ENCODE measurements around the gene SLC38A1. TPM values are rescaled to one million over a fixed set of nuclear protein-coding genes. Genes with fewer than 3 reads are reported as not detected.

SLC38A1 gene
- total and polyA plus RNA-seq, 3 experiments from 2014 or later: 233 to 252 (median 242) TPM

DNA sequence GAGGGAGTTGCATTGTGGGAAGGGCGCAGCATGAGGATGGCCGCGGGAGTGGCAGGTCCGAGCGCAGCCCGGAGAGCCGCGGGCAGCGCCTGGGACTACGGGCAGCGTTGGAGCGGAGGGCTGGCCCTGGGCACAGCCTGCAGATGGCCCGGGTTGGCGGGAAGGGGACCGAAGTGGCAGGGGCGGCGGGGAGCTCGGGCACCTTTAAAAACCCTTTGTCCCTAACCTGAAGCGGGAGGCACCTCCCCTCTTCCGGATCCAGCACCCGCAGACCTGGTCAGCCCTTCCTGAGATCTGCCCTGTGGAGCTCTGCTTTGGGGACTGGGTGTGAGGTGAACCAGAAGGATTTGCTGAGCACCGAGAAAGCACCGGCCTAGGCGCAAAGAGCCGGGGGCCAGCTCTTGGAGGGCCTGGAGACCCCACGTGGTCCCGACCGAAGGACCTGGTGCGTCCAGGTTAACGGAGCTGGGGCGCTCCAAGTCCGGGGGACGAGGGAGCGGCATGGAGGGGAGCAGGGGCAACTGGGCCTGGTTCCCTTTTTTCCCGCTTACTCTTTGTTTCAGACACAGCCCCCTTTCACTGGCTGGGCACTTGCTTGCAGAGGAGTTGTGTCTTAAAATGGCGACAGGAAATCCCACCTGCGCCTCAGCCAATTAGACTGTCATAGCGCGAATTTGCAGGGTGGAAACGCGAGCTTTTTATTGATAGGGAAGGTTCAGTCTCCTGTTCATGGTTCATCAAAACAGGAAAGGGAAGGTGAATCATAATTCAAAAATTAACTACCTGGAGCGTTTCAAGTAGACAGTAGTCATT lies 792 bp upstream of the SLC38A1 start:
- POLR2A ChIA-PET: interaction anchor here (0.7 to 3.8 kb wide), 21 partner anchors 10 to 1007 kb away, joined by 3 to 108 read pairs (median 4); partner anchors contain the start of gene SCAF11
- Mint-ChIP-seq H3K4me3 (no peak overlapping the region), H3K36me3 (peaks cover 0 to 7% (median 4%) of the 10 kb centered on the region in 3 donors), H3K27me3 (peaks cover 0 to 11% of the 10 kb centered on the region in 2 donors), H3K27ac (no peak overlapping the region), H3K4me1 (peaks cover 24 to 36% (median 30%) of the 10 kb centered on the region in 3 donors), H3K9me3 (no peaks in the 10 kb centered on the region)
- CTCF ChIA-PET: interaction anchor here (0.6 to 2.6 kb wide), 17 partner anchors 9 to 392 kb away, joined by 3 to 22 read pairs (median 3); no protein-coding TSS in a partner anchor
- DNase-seq: peak; percentile 45 to 82 (median 68)
- Histone ChIP-seq H3K9me3 (ENCODE audit: low read length) (no peaks in the 10 kb centered on the region), H3K27me3 (ENCODE audit: insufficient read depth, low read length, poor library complexity, severe bottlenecking) (no peaks in the 10 kb centered on the region), H3K4me3 (ENCODE audit: low read length) (peak overlapping the region; percentile 96), H3K27ac (ENCODE audit: low read depth, low read length) (peak overlapping the region; percentile 98), H3K36me3 (ENCODE audit: insufficient read depth, low read length) (no peaks in the 10 kb centered on the region), H3K4me1 (ENCODE audit: insufficient read depth, low read length) (peaks cover 43% of the 10 kb centered on the region)

DNA sequence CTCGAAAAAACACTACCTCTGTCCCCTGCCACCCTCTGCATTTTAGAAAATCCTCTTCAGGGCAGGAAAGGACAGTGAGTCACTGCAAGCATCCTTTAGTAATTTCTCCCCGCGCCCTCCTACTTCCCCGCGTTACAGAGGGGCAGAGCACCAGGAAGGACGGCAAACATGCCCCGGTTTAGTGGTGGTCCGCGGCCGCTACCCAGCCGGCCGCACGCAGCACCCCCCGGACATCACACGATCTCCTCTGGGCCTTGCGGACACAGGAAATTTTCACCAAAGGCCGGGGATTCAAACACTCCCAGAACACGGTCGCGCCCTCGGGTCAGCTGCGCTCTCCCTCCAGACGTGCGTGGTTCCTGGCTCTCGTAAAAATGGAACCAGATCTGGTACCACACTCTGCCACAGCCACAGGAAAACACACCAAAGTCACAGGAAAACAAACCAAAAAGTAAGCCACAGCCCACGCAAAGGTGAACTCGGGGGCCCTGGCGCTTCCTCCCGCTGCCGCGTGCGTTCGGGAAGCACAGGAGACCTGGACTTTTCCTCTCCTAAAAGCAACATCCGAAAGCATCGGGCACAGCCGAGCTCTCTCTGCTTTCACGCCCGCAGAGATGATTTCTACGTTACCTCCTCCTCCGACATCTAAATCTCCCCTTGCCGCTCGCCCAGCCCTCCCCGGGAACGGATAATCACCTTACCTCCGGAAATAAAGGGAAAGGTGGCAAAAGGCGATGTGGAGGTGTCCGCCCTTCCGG lies 839 bp downstream of the SLC38A1 start:
- ChIA-PET CTCF (interaction anchor here (1.2 to 2.6 kb wide), 4 partner anchors 50 to 114 kb away, joined by 3 to 22 read pairs (median 6); no protein-coding TSS in a partner anchor), POLR2A (interaction anchor here (0.8 to 3.8 kb wide), 9 partner anchors 34 to 277 kb away, joined by 3 to 108 read pairs (median 5); partner anchors contain the start of gene SCAF11)
- peaks cover 24 to 36% (median 30%) of the 10 kb centered on the region in 3 donors for H3K4me1 Mint-ChIP-seq
- H3K27ac Mint-ChIP-seq: no peak overlapping the region
- H3K4me3 Mint-ChIP-seq: no peak overlapping the region
- Histone ChIP-seq H3K36me3 (ENCODE audit: insufficient read depth, low read length) (no peaks in the 10 kb centered on the region), H3K4me3 (ENCODE audit: low read length) (peak overlapping the region; percentile 96), H3K4me1 (ENCODE audit: insufficient read depth, low read length) (peaks cover 58% of the 10 kb centered on the region), H3K9me3 (ENCODE audit: low read length) (no peaks in the 10 kb centered on the region), H3K27ac (ENCODE audit: low read depth, low read length) (peak overlapping the region; percentile 98), H3K27me3 (ENCODE audit: insufficient read depth, low read length, poor library complexity, severe bottlenecking) (no peaks in the 10 kb centered on the region)
- peaks cover 0 to 11% of the 10 kb centered on the region in 2 donors for H3K27me3 Mint-ChIP-seq
- peaks cover 0 to 18% (median 5%) of the 10 kb centered on the region in 3 donors for H3K36me3 Mint-ChIP-seq
- peak in 4 of 5 donors; percentile 4 to 64 (median 56) for DNase-seq
- H3K9me3 Mint-ChIP-seq: no peaks in the 10 kb centered on the region

DNA sequence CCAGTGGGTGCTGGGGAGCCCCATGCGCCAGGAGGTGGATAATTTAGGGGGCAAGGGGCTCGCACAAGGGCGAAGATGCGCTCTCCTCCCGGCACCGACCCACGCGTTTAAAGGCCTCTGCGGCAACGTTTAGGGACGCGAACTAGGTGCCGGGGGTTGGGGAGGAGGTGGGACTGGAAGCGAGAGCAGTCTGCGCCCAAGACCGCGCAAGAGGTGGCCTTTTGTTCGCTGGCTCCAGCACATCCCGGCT lies 1.3 kb downstream of the SLC38A1 start:
- ChIA-PET CTCF (interaction anchor here (2.6 kb wide), 1 partner anchor 49 kb away, joined by 22 read pairs; no protein-coding TSS in a partner anchor), POLR2A (interaction anchor here (3.8 kb wide), 1 partner anchor 277 kb away, joined by 33 read pairs; the partner anchor contains the start of gene SCAF11)
- DNase-seq: peak in 1 of 5 donors; percentile 52
- peaks cover 0 to 22% (median 5%) of the 10 kb centered on the region in 3 donors for H3K36me3 Mint-ChIP-seq
- peak overlapping the region; percentile 96 for H3K4me3 ChIP-seq (ENCODE audit: low read length)
- no peaks in the 10 kb centered on the region for H3K9me3 ChIP-seq (ENCODE audit: low read length)
- H3K27me3 ChIP-seq (ENCODE audit: insufficient read depth, low read length, poor library complexity, severe bottlenecking): no peaks in the 10 kb centered on the region
- H3K4me1 ChIP-seq (ENCODE audit: insufficient read depth, low read length): peaks cover 63% of the 10 kb centered on the region
- H3K27ac Mint-ChIP-seq: no peak overlapping the region
- peak overlapping the region; percentile 98 for H3K27ac ChIP-seq (ENCODE audit: low read depth, low read length)
- no peaks in the 10 kb centered on the region for H3K9me3 Mint-ChIP-seq
- H3K27me3 Mint-ChIP-seq: peaks cover 0 to 11% of the 10 kb centered on the region in 2 donors
- no peaks in the 10 kb centered on the region for H3K36me3 ChIP-seq (ENCODE audit: insufficient read depth, low read length)
- peaks cover 24 to 39% (median 28%) of the 10 kb centered on the region in 3 donors for H3K4me1 Mint-ChIP-seq
- no peak overlapping the region for H3K4me3 Mint-ChIP-seq

DNA sequence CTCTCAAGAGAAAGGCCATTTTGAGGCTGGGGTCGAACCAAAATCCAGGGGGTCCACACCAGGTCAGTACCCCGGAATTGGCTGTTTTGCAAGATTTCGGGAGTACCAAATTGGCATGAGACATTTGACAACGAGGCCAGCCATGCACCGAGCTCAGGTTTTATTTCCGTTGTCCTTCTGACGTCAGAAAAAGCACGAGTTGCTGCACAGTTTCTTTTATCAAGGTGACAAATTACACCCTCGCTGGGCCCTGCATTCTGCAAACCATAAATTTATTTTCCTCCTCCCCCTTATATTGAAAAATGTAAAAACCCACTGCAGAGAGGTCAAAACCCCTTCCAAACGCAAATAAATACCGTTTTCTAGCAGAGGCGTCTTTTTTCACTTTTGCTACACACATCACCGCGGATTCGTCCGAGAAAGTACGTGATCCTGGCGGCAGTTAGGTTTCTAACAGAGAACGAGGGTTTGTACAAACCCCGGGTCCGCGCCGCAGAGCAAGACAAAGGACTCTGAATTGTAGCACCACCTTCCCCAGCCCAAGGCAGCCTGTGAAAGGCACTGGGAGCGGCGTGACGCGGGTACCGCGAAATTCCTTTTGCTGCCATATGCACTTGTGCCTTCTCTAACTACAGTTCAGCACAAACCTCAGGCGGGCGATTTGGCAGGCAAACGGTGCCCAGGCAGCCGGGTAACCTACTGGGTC lies 1.8 kb downstream of the SLC38A1 start:
- no peaks in the 10 kb centered on the region for H3K27me3 ChIP-seq (ENCODE audit: insufficient read depth, low read length, poor library complexity, severe bottlenecking)
- peak; percentile 60 to 88 (median 85) for DNase-seq
- no peak overlapping the region for H3K4me3 Mint-ChIP-seq
- peak overlapping the region; percentile 98 for H3K27ac ChIP-seq (ENCODE audit: low read depth, low read length)
- peak overlapping the region; percentile 96 for H3K4me3 ChIP-seq (ENCODE audit: low read length)
- CTCF ChIA-PET: interaction anchor here (0.7 to 2.3 kb wide), 5 partner anchors 21 to 142 kb away, joined by 3 to 7 read pairs (median 4); no protein-coding TSS in a partner anchor
- peaks cover 63% of the 10 kb centered on the region for H3K4me1 ChIP-seq (ENCODE audit: insufficient read depth, low read length)
- H3K27me3 Mint-ChIP-seq: peaks cover 0 to 11% of the 10 kb centered on the region in 2 donors
- H3K27ac Mint-ChIP-seq: no peak overlapping the region
- POLR2A ChIA-PET: interaction anchor here (0.6 to 1.6 kb wide), 6 partner anchors 9 to 106 kb away, joined by 3 to 35 read pairs (median 6); no protein-coding TSS in a partner anchor
- no peaks in the 10 kb centered on the region for H3K9me3 Mint-ChIP-seq
- no peaks in the 10 kb centered on the region for H3K9me3 ChIP-seq (ENCODE audit: low read length)
- no peaks in the 10 kb centered on the region for H3K36me3 ChIP-seq (ENCODE audit: insufficient read depth, low read length)
- H3K36me3 Mint-ChIP-seq: peaks cover 0 to 23% (median 5%) of the 10 kb centered on the region in 3 donors
- H3K4me1 Mint-ChIP-seq: peaks cover 22 to 39% (median 23%) of the 10 kb centered on the region in 3 donors

DNA sequence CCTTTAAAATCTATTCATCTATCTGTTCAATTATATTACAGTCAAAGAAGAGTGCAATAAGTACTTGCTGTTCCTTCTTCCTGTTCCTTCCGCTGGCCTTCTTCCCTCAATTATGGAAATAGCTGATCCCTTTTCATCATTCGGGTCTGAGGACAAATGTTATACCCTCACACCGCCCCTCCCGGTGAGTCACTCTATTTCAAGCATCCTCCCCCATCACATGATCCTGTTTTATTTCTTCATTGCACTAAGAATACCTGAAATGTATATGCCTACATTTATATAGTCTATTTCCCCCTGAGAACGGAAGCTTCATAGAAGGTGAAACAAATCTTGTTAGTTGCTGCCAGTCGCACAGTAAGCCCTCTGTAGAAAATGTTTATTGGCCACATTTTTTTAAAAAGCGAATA lies 2.5 kb downstream of the SLC38A1 start:
- peak in 3 of 5 donors; percentile 33 to 63 (median 41) for DNase-seq
- no peaks in the 10 kb centered on the region for H3K9me3 Mint-ChIP-seq
- Histone ChIP-seq H3K27me3 (ENCODE audit: insufficient read depth, low read length, poor library complexity, severe bottlenecking) (no peaks in the 10 kb centered on the region), H3K27ac (ENCODE audit: low read depth, low read length) (peak overlapping the region; percentile 98), H3K4me3 (ENCODE audit: low read length) (peak overlapping the region; percentile 96), H3K9me3 (ENCODE audit: low read length) (no peaks in the 10 kb centered on the region), H3K4me1 (ENCODE audit: insufficient read depth, low read length) (peaks cover 63% of the 10 kb centered on the region), H3K36me3 (ENCODE audit: insufficient read depth, low read length) (no peaks in the 10 kb centered on the region)
- no peak overlapping the region for H3K27ac Mint-ChIP-seq
- ChIA-PET CTCF (interaction anchor here (0.7 to 2.3 kb wide), 6 partner anchors 21 to 141 kb away, joined by 3 to 7 read pairs (median 4); no protein-coding TSS in a partner anchor), POLR2A (interaction anchor here (0.6 to 1.6 kb wide), 7 partner anchors 9 to 546 kb away, joined by 3 to 35 read pairs (median 5); no protein-coding TSS in a partner anchor)
- H3K27me3 Mint-ChIP-seq: peaks cover 0 to 11% of the 10 kb centered on the region in 2 donors
- H3K4me1 Mint-ChIP-seq: peaks cover 16 to 33% (median 16%) of the 10 kb centered on the region in 3 donors
- no peak overlapping the region for H3K4me3 Mint-ChIP-seq
- peaks cover 0 to 29% (median 5%) of the 10 kb centered on the region in 3 donors for H3K36me3 Mint-ChIP-seq

DNA sequence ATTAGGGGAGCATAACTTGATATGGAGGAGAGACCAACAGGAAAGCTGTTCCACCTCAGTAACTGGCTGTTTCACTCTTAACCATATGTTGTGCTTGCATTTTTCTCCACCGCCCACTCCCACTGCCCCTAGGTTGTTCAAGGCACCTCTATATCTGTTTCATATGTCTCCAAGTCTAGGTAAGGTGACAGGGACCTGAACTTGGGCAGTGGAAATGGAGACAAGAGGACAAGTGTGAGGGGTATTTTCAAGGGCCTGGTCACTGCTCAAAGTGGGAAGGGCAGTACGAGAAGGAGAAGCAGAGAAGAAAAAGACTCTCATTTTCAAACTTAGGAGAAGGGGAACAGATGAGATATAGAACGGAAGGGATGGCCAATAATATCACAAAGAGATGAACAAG lies 3.1 kb downstream of the SLC38A1 start:
- Histone ChIP-seq H3K36me3 (ENCODE audit: insufficient read depth, low read length) (no peaks in the 10 kb centered on the region), H3K27ac (ENCODE audit: low read depth, low read length) (peak overlapping the region; percentile 98), H3K27me3 (ENCODE audit: insufficient read depth, low read length, poor library complexity, severe bottlenecking) (no peaks in the 10 kb centered on the region), H3K4me3 (ENCODE audit: low read length) (peak overlapping the region; percentile 96), H3K4me1 (ENCODE audit: insufficient read depth, low read length) (peaks cover 63% of the 10 kb centered on the region), H3K9me3 (ENCODE audit: low read length) (no peaks in the 10 kb centered on the region)
- ChIA-PET CTCF (interaction anchor here (0.9 to 2.3 kb wide), 3 partner anchors 41 to 141 kb away, joined by 3 to 7 read pairs (median 4); no protein-coding TSS in a partner anchor), POLR2A (interaction anchor here (1.6 kb wide), 1 partner anchor 49 kb away, joined by 35 read pairs; no protein-coding TSS in a partner anchor)
- Mint-ChIP-seq H3K4me3 (no peak overlapping the region), H3K36me3 (peaks cover 0 to 31% (median 5%) of the 10 kb centered on the region in 3 donors), H3K27ac (no peak overlapping the region), H3K4me1 (peaks cover 9 to 26% (median 10%) of the 10 kb centered on the region in 3 donors), H3K9me3 (no peaks in the 10 kb centered on the region), H3K27me3 (peaks cover 0 to 11% of the 10 kb centered on the region in 2 donors)
- DNase-seq: no peak

DNA sequence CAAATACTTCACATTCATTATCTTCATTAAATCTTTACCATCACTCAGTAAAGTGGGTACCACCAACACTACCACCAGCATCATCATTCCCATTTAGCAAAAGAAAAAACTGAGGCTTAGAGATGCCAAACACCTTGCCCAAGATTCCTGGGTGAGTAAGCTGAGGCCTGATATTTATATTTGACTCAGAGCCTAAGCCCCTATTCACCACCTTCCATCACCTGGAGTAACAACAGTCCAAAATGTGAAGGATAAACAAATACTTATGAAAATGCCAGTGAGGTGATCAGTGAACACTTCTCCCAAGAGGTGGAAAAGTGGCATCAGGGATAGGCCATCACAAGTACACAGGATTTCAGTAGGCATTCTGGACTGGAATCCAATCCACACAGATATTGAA lies 3.7 kb downstream of the SLC38A1 start:
- POLR2A ChIA-PET: no interaction called here
- H3K27me3 Mint-ChIP-seq: peaks cover 0 to 11% of the 10 kb centered on the region in 2 donors
- Histone ChIP-seq H3K9me3 (ENCODE audit: low read length) (no peaks in the 10 kb centered on the region), H3K4me3 (ENCODE audit: low read length) (peak overlapping the region; percentile 96), H3K27me3 (ENCODE audit: insufficient read depth, low read length, poor library complexity, severe bottlenecking) (no peaks in the 10 kb centered on the region), H3K36me3 (ENCODE audit: insufficient read depth, low read length) (no peaks in the 10 kb centered on the region), H3K27ac (ENCODE audit: low read depth, low read length) (no peak overlapping the region), H3K4me1 (ENCODE audit: insufficient read depth, low read length) (peaks cover 63% of the 10 kb centered on the region)
- no peaks in the 10 kb centered on the region for H3K9me3 Mint-ChIP-seq
- H3K27ac Mint-ChIP-seq: no peak overlapping the region
- no peak for DNase-seq
- CTCF ChIA-PET: interaction anchor here (2.3 kb wide), 1 partner anchor 40 kb away, joined by 4 read pairs; no protein-coding TSS in a partner anchor
- peaks cover 0 to 31% (median 5%) of the 10 kb centered on the region in 3 donors for H3K36me3 Mint-ChIP-seq
- H3K4me3 Mint-ChIP-seq: no peak overlapping the region
- H3K4me1 Mint-ChIP-seq: peaks cover 3 to 20% (median 4%) of the 10 kb centered on the region in 3 donors
